ELR (cell line): ENCODE measurements around the gene RFTN1.
A peak's percentile ranks its signal among the peaks of the same experiment; 100 is the strongest.
"Not testable (repeated sequence)": the region's sequence is repeated elsewhere in the genome, so short reads cannot be mapped to it uniquely, and the experiment has no call there.

ENCODE experiments used
- DNase-seq: peaks from one replicate; pipeline ENCODE4 v3.0.0-alpha.2; 2015; ENCODE audit warnings: low read depth

RFTN1 gene

DNA sequence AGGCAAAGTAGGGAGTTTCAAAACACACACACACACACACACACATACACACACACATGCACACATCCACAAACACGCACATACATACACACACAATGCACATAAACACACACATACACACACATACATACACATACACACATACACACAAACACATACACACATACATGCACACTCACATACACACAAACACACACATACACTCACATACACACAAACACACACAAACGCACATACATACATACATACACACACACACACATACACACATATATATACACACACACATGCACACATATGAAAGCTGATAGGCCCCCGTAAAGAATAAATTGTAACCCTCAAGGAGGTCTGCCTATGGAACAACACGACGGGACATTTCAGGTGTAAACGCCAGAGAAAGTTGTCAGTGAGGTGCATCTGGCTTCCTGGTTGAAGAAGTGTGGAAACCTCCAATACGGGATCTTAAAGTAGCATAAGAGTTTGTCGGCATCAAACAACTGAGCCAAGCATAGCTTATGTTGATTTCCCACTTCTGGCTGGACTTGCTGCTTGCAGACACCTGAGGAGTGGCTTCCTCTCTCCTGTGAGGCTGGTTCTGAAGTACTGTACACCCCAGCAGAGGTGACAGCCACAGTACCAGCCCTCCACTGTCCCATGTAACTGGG, 5.8 kb downstream of the RFTN1 start:
- no peak for DNase-seq

DNA sequence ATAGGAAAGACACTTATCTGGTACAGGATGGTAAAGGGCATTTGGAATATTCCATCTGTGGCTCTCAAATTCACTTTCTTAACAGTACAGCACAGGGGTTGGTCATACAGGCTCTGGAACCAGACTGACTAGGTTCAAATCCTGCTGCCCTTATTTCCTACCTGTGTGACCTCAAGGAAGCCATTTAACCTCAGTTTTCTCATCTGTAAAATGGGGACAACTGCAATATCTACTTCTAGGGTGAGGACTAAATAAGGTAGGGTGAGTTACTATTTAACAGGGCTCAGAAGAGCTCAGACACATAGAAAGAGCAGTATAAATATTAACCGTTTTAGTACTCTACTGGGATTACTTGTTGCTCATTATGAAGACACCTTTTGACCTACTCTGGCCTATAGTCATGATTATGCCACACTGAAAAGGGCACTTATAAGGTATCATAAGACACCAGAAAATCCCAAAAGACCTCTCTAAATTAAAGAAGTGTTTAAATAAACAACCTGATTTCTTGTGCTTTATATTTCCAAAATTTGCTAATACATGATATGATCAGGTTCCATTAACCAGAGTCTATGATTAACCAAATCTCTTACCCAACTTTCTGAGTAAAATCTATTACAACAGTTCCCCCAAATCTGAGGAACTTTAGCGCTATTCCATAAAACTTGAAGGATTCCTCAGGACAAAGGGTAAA, 6.5 kb downstream of the RFTN1 start:
- no peak for DNase-seq

DNA sequence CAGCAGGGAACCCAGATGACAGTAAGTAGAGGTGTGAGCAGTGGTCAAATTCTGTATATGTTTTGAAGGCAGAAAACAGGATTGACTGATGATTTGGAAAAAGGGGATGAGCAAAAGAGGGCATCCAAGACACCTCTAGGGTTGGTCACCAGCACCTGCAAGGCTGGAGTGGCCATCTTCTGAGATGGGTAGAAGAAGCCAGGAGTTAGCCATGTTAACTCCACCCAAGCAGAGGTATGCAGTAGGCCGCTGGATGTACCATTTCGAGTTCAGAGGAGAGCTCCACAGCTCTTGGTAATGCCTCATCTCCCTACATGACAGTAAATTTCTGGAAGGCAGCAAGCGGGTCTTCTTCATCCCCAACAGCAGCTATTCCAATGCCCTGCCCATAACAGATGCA, 7.0 kb downstream of the RFTN1 start:
- no peak for DNase-seq

DNA sequence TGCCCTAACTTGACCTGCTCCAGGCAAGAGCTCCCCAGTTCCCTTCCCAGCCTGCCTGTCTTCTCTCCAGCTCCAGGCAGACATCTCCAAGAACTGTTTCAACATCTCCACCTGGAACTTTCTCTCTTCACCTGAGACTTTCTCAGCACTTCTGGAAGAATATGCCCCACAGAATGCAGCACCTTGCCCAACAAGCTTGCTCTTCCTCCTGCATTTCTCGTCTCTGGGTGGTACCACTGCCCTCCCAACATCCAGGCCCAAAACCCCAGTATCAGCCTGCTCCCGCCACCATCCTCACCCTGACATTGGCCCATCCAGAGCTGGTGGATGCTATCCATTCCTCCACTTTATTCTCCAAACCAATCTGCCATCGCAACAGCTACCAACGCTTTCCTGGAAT, 8.8 kb downstream of the RFTN1 start:
- no peak for DNase-seq

DNA sequence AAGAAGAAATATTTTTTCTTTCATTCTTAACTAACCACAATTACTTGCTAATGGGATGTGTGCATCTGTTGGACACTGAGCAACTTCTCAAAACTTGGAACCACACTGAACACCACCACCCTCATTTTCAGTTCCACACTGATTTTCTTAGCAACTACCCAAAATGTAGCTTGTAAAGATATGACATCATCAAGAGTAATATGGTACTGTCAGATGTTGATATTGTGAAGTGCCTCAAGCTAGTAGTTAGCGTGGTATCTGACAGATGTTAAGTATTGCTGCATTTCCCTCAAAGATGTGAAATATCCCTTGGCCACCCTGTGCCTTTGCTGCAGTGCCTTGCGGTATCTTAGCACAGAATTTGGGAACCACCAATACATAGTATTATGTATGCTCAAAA, 9.3 kb downstream of the RFTN1 start:
- no peak for DNase-seq

DNA sequence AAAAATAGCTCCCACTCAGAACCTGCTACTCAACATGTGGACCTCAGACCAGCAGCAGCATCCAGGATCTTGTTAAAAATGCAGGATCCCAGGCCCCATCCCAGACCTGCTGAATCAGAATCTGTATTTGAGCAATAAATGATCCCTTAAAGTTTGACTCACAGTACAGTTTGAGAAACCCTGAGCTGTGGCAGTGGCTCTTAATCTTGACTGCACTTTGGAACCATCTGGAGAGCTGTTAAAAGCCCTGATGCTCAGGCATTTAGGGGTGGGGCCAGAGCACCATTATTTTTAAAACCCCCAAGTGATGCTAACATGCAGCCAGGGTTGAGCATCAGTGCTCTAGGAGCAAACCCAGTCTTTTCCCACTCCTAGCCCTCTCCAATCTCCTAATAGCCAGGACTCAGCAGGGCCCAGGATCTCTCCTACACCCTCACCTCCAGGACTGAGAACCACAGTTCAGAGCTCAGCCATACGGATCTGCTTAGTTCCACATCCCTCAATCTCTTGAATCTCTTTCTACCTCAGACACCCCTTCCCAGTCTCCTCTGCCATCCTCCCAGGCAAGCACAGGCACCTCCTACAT, 10.2 kb downstream of the RFTN1 start:
- no peak for DNase-seq

DNA sequence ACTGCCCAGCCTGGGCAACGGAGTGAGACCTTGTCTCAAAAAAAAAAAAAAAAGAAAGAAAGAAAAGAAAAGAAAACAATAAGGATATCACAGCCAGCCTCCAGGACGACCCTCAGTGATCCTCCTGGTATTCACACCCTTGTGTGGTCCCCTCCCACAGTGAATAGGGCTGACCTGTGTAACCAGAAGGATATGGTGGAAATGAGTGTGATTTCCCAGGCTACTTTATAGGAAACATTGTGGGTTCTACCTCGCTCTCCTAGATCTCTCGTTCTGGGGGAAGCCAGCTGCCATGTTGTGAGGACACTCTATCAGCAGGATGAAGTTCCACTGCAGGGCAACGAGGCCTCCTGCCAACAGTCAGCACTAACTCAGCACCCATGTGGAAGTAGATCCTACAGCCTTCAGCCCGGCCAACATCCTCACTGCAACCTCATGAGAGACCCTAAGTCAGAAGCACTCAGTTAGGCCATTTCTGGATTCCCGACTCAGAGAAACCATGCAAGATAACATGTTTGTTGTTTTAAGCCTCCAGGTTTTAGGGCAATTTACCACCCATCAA, 11.1 kb downstream of the RFTN1 start:
- no peak for DNase-seq

DNA sequence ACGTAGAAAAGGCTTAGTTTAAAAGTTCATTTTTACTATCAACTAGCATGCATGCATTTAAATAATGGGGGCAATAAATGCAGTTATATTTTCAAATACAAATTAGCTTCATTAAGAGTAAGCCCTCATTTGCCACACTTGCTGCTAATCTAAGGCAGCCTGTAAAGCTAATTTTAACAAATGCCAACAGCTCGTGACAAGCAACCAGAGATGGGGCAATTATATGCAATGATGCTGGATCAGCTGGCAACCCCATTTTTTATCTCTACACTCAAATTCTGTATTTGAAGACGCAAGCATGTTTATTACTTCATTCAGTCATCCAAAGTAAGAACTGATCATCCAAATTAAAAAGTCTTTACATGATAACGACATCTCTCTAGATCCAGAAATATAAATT, 12.1 kb downstream of the RFTN1 start:
- no peak for DNase-seq

DNA sequence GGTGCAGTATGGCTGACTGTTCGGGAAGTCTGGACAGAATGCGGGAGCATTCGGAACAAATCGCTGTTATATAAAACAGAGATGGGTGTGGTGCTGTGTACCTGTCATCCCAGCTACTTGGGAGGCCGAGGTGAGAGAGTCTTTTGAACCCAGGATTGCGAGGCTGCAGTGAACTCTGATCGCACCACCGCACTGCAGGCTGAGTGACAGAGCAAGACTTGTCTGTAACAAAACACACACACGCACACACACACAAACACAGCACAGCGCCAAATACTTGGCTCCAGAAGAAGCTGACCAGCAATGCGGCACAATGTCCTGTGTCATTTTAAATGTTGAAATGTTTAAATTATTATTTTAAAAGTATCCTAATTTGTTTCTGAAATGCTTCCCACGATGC, 12.6 kb downstream of the RFTN1 start:
- DNase-seq, result no peak

DNA sequence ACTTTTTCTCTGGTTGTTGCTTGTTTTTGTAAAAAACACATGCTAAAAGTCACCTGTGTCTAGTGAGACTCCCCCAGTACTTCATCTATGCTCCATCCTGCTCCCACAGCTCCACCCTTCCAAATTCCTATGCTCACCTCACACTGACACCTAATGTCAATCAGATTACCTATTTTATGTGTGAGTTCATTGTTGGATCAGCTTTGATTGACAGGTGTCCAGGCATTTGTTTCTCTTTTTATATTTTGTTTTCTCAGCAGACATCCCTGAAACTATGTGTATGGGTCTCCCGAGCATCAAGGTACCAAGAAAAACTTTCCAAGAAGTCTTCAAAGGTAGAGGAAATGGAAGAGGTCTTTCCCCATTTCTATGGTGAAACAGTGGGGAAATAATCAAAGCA, 13.4 kb downstream of the RFTN1 start:
- no peak for DNase-seq

DNA sequence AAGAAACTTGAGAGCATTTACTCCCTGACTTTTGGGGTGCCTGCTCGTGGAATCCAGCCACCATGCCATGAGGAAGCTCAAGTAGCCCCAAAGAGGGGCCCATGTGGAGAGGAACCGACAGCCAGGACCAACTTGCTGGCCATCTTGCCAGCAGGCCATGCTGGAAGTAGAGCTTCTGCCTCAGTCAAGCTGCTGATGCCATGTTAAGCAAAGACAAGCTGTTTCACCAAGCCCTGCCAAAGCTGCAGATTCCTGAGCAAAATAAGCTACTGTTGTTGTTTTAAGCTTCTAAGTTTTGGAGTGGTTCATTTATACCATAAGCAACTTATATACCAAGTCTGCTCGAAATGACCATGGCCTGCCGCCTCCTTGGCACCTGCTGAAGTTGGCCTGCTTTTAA, 14.1 kb downstream of the RFTN1 start:
- no peak for DNase-seq

DNA sequence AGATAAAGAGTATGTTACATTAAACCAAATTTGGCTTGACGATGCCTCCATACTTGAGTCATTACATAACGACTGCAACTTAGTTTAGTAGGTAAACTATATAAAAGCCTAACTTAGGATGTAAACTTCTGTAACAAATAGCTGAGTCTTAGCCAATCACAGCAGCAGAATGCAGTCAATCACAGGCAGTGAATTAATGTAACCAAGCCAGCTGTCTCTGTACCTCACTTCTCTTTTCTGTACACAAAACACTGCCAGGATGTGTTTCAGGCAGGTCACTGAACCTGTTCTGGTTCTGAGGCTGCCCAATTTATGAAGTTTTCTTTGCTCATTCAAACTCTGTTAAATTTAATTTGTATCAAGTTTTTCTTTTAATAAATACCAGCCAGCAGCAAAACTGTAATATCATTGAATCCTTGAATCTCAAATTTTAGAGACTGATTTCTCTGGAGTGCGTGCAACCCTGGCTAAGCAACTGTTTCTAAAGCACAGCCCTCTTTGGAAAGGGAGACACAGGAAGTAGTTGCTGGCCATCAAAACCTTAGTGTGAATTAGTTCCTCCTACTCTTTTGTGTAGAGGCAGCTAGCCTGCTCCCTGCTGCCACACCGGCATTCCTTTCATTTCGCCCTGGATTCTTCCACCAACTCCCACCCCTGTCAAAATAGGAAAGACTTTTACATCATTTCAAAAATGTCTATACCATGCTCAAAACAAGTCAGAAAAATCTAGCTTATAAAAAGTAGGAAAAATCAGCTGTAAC, 15.2 kb downstream of the RFTN1 start:
- no peak for DNase-seq

DNA sequence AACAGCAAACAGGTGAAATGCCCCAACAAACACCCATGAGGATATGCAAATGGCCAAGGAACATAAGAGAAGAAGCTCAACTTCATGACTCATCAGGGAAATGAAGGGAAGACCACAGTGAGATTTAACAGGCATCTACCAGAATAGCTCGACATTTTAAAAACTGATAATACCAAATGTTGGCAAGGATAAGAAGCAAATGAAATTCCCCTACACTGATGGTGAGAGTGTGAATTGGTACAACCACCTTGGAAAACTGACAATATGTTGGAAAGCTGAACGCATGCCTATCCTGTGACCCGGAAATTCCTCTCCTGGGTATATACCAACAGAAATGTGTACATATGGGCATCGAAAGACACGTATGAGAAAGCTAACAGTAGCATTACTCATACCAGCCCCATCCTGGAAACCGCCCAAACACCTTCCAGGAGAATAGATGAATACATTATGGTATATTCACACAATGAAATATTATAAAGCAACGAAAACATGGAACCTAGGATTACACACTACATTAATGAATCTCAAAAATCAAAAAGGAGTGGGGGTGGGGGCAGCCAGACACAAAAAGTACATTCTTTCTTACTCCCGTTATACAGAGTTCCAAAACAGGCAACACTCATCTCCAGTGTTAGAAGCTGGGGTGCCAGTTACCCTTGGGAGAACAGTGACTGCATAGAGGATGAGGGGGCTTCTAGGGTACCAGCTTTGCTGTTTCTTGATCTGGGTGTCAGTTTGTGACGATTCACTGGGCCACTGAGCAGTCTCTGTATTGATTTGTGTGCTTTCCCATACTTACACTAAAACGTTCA, 16.9 kb downstream of the RFTN1 start:
- peak; percentile 84 for DNase-seq

DNA sequence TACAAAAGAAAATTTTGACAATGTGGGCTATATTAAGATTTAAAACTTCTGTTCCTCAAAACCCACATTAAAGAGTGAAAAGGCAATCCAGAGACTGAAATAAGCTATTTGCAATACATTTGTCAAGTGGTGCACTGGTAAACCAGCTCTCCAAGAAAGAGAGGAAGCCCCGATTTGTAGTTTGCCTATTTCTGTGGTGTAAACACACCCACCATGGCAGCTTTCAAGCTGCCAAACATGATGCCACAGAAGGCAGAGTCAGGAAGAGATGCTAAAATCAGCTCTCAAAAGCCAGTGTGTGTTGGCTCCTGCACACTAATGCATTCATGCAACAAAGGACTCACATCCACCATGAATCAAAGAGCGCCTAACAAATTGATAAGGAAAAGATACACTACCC, 17.5 kb downstream of the RFTN1 start:
- DNase-seq, result no peak

DNA sequence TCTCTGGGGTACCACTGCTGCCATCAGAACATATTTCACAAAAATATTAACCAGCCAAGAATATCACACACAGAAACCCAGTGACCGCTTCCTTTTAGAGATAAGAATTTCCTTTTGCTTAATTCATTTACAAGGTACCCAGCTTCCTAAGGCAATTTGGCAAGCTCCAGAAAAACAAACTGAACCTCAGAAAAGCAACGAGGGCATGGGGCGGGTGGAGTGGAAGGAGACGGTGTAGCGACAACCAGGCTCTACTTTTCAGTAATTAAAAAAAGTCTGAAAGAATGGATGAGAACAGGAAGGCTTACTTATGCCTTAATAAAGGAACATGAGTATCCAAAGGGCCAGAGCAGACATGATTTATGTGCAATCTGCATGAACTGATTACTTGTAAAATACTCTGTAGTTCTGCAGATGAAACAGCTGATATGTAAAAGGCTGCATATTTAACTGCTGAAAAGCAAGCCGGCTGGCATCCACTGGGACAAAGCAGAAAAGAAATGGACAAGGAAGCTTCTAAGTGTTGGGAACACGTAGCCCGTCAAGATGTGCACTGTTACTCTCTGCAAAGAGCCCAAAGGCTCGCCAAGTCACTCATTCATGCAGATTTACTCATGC, 18.6 kb downstream of the RFTN1 start:
- DNase-seq, result no peak

DNA sequence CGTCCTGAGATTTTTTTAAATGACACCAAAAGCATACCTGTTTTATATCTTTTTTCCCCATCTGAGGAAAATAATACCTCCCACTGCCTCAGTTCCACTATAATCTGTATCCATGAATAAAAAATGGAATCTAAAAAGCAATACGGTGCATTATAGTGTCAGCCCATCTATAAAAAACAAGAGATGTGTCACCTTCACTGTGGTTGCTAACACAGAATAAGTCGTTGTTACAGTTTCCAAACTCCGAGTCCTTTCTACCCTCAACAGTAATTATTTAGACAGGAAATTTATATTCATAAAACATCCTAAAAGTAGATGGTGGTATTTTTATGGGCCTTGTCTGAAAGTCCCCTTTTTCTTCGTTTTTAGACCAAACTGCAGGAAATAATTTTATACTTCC, 19.4 kb downstream of the RFTN1 start:
- DNase-seq, result no peak

DNA sequence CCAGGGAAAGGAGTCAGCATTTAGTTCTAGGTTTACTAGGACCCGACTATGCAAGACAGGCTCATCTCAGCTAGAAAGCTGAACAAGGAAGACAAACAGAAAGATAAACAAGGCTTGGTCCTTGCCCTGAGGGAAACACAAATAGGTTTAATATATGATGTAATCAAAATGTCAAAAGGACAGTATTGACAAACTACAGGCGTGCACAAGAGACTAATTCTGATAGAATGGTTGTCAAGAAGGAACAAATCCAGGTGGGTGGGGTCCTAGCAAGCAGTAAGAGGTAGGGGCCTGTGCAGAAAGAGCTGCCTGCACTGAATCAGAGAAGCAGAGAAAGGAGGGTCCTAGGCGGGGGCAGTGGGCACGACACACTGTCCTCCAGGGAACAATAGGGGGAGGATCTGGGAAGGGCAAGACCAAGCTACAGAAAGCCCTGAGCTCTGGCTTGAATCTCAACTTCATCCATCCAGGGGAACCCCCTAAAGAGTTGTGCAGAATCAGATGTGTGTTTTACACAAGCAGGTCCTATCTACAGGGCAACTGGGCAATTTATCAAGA, 23.4 kb downstream of the RFTN1 start:
- no peak for DNase-seq

DNA sequence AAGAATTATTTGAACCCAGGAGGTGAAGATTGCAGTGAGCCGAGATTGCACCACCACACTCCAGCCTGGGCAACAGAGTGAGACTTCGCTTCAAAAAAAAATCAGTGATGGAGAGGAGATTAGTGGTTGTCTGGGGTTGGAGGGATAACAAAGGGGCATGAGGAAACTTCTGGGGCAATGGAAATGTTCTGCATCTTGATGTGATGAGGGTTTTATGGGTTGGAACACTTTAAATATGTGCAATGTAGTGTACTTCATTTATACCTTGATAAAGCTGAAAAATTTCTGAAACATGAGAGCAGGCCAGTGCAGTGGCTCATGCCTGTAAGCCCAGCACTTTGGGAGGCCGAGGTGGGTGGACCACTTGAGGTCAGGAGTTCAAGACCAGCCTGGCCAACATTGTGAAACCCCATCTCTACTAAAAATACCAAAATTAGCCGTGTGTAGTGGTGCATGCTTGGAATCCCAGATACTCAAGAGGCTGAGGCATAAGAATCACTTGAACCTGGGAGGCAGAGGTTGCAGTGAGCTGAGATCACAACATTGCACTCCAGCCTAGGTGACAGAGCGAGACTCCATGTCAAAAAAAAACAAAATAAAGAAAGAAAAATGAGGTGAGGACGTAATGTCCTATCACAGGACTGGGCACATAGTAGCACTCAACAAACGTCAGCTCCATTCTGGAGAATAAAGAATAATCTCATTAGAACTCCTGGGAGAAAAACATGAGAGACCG, 24.0 kb downstream of the RFTN1 start:
- not testable (repeated sequence) for DNase-seq

DNA sequence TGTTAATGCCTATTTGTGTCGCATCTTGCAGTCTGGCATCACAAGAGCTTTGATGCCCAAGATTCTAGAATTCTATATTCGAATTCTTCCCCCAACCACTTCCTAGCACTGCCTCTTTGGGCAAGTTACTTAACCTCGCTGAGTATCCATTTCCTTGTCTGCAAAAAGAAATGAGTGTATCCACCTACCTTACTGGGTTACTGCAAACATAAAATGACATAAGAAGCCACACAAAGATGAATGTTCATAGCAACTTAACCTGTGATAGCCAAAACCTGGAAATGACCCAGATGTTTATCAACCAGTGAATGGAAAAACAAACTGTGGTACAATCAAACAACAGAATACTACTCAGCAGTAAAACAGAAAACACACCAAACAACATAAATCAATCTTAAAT, 24.9 kb downstream of the RFTN1 start:
- no peak for DNase-seq

DNA sequence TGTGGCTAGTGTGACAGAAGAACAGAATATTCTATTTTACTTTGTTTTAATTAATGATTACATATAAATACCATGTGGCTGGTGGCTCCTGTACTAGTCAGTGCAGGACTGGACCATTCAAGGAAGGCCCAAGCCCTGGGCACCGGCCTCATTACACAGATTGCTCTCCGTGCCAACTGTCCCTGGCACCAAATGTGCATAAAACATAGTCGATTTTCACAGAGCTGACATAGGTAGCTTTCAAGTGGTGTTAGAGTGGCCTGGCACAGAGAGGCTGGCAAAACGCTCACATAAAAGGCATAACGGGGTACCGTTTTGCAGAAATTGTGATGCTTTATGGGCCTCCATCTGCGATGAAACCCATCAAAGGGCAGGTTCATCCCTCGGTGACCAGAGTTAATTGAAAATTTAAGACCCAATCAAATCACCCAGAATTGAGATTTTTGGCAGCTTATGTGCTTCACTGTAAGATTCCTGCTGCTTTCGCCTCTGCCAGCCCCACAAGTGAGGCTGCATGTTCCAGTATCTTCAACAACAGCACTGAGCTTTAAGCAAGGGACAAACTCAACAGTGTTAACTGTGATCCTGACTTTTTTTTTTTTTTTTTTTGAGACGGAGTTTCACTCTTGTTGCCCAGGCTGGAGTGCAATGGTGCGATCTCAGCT, 25.9 kb downstream of the RFTN1 start:
- DNase-seq, result no peak
